PFSK-1 (cell line): ENCODE results near the gene KIF4A.

Experiments used
- FOXP2 ChIP-seq: optimal IDR thresholded peaks from 2 replicates; pipeline ENCODE3; 2011; ENCODE audit warnings: borderline replicate concordance, control low read depth, inconsistent platforms; ENCODE audit not compliant: insufficient read depth; ENCODE audit errors: extremely low read length, extremely low read depth
- POLR2AphosphoS5 ChIP-seq: IDR thresholded peaks from 2 replicates; pipeline ENCODE4 v1.6.1; 2012; ENCODE audit warnings: low read depth, mild to moderate bottlenecking, control low read depth, low read length, moderate library complexity
- SIN3A ChIP-seq: IDR thresholded peaks from 2 replicates; pipeline ENCODE4 v1.6.1; 2012; ENCODE audit warnings: mild to moderate bottlenecking, low read length, moderate library complexity, borderline replicate concordance; ENCODE audit not compliant: insufficient read depth
- TAF1 ChIP-seq: IDR thresholded peaks from 2 replicates; pipeline ENCODE4 v1.6.1; 2012; ENCODE audit warnings: low read length, control low read depth, borderline replicate concordance; ENCODE audit not compliant: insufficient read depth
- TF ChIP-seq, protein P1 (sequence below), 2 experiments: IDR thresholded peaks; 2 replicates each; pipeline versions ENCODE4 v1.6.1 to v1.8.0; 2011 to 2012; ENCODE audit warnings: low read depth in 2 of 2, low read length in 2 of 2, control low read depth in 1 of 2, inconsistent platforms in 1 of 2, mild to moderate bottlenecking in 1 of 2, moderate library complexity in 1 of 2; ENCODE audit not compliant: insufficient read depth in 1 of 2

KIF4A gene

GRCh38 chrX:70444326-70444945 is 154.5 kb downstream of the KIF4A start, which contains the start of gene DLG3:
DLG3 (plus strand) TSS chrX:70444835; CDS start chrX:70445202, 367 bp downstream.
- TF ChIP-seq FOXP2 (no peak), POLR2AphosphoS5 (no peak), SIN3A (no peak), TAF1 (no peak)
- TF ChIP-seq, protein P1, sequence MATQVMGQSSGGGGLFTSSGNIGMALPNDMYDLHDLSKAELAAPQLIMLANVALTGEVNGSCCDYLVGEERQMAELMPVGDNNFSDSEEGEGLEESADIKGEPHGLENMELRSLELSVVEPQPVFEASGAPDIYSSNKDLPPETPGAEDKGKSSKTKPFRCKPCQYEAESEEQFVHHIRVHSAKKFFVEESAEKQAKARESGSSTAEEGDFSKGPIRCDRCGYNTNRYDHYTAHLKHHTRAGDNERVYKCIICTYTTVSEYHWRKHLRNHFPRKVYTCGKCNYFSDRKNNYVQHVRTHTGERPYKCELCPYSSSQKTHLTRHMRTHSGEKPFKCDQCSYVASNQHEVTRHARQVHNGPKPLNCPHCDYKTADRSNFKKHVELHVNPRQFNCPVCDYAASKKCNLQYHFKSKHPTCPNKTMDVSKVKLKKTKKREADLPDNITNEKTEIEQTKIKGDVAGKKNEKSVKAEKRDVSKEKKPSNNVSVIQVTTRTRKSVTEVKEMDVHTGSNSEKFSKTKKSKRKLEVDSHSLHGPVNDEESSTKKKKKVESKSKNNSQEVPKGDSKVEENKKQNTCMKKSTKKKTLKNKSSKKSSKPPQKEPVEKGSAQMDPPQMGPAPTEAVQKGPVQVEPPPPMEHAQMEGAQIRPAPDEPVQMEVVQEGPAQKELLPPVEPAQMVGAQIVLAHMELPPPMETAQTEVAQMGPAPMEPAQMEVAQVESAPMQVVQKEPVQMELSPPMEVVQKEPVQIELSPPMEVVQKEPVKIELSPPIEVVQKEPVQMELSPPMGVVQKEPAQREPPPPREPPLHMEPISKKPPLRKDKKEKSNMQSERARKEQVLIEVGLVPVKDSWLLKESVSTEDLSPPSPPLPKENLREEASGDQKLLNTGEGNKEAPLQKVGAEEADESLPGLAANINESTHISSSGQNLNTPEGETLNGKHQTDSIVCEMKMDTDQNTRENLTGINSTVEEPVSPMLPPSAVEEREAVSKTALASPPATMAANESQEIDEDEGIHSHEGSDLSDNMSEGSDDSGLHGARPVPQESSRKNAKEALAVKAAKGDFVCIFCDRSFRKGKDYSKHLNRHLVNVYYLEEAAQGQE (IDR thresholded peaks at IDR 0.05; ENCODE audit: insufficient read depth in 1 of 2, low read depth in 2 of 2, low read length in 2 of 2): no peak

GRCh38 chrX:70444946-70445656 is 155.2 kb downstream of the KIF4A start:
- TF ChIP-seq FOXP2 (no peak), POLR2AphosphoS5 (no peak), SIN3A (no peak), TAF1 (no peak)
- TF ChIP-seq, protein P1 (IDR thresholded peaks at IDR 0.05; ENCODE audit: insufficient read depth in 1 of 2, low read depth in 2 of 2, low read length in 2 of 2): no peak

GRCh38 chrX:70445951-70446350 is 156.0 kb downstream of the KIF4A start:
- TF ChIP-seq FOXP2 (no peak), SIN3A (no peak), POLR2AphosphoS5 (no peak), TAF1 (no peak)
- TF ChIP-seq, protein P1 (IDR thresholded peaks at IDR 0.05; ENCODE audit: insufficient read depth in 1 of 2, low read depth in 2 of 2, low read length in 2 of 2): no peak

GRCh38 chrX:70446380-70447350 is 156.8 kb downstream of the KIF4A start:
- TF ChIP-seq POLR2AphosphoS5 (no peak), TAF1 (no peak), SIN3A (no peak), FOXP2 (no peak)
- TF ChIP-seq, protein P1 (IDR thresholded peaks at IDR 0.05; ENCODE audit: insufficient read depth in 1 of 2, low read depth in 2 of 2, low read length in 2 of 2): no peak
